ENCODE results near the gene PAPPA2. TPM values are rescaled to one million over a fixed set of nuclear protein-coding genes. Genes with fewer than 3 reads are reported as not detected.
A peak's percentile ranks its signal among the peaks of the same experiment; 100 is the strongest.

PAPPA2 gene
- total and polyA plus RNA-seq, 2 donors (not counting 1 experiment from before 2014, with no cell fraction given), result 0.24 to 4.1 TPM

DNA sequence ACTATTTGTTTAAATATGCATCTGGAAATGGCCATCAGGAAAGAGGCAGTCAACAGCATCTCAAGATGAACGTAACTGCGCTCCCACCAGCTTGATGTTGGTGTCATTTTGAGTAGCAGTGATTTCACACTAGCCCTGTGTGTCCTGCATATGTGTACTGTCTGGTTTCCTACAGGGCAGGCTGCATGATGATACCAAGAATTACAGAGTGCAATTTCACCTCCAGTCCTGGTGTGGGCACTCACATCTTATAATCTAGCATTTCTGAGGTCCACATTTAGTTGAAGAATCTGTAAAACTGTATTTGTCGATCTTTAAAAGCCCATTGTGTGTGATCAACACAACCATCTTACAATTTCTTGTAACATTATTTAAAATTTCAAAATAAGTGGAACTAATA lies 336.4 kb downstream of the PAPPA2 start:
- no peak overlapping the region for H3K27ac ChIP-seq (ENCODE audit: insufficient read depth, low read length)
- H3K9ac ChIP-seq (ENCODE audit: insufficient read depth, low read length), result no peak overlapping the region
- no peak overlapping the region for H3K4me3 ChIP-seq (replicated peaks in 1 of 4; ENCODE audit: control extremely low read depth in 1 of 4, insufficient read depth in 1 of 4, low read depth in 3 of 4, low read length in 4 of 4)
- no peaks in the 10 kb centered on the region for H4K20me1 ChIP-seq (ENCODE audit: control insufficient read depth, extremely low read depth, insufficient read depth, low read length)
- no peaks in the 10 kb centered on the region for H3K79me2 ChIP-seq (ENCODE audit: control insufficient read depth, insufficient read depth, low read length)
- H3K4me1 ChIP-seq (ENCODE audit: control insufficient read depth, extremely low read depth, insufficient read depth, low read length), result no peaks in the 10 kb centered on the region
- TF ChIP-seq, protein P1, sequence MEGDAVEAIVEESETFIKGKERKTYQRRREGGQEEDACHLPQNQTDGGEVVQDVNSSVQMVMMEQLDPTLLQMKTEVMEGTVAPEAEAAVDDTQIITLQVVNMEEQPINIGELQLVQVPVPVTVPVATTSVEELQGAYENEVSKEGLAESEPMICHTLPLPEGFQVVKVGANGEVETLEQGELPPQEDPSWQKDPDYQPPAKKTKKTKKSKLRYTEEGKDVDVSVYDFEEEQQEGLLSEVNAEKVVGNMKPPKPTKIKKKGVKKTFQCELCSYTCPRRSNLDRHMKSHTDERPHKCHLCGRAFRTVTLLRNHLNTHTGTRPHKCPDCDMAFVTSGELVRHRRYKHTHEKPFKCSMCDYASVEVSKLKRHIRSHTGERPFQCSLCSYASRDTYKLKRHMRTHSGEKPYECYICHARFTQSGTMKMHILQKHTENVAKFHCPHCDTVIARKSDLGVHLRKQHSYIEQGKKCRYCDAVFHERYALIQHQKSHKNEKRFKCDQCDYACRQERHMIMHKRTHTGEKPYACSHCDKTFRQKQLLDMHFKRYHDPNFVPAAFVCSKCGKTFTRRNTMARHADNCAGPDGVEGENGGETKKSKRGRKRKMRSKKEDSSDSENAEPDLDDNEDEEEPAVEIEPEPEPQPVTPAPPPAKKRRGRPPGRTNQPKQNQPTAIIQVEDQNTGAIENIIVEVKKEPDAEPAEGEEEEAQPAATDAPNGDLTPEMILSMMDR (conservative IDR thresholded peaks at IDR 0.05 in 1 of 2, IDR thresholded peaks at IDR 0.05 in 1 of 2; ENCODE audit: low read depth in 1 of 2, low read length in 2 of 2), result no peak
- TF ChIP-seq EZH2 (IDR thresholded peaks at IDR 0.05; ENCODE audit: low read length, missing control alignments), result no peak
- no peaks in the 10 kb centered on the region for H3K9me3 ChIP-seq (ENCODE audit: control insufficient read depth, insufficient read depth, low read depth, low read length)
- H3K27me3 ChIP-seq (ENCODE audit: control insufficient read depth, insufficient read depth, low read length), result no peaks in the 10 kb centered on the region
- no peak overlapping the region for H2AFZ ChIP-seq (ENCODE audit: low read length)
- no peak overlapping the region for H3K4me2 ChIP-seq (ENCODE audit: extremely low read depth, insufficient read depth, low read length)
- DNase-seq (ENCODE audit: low read depth in 2 of 2), result no peak
- H3K36me3 ChIP-seq (ENCODE audit: control insufficient read depth, insufficient read depth, low read length), result no peaks in the 10 kb centered on the region

- Histone ChIP-seq H3K4me1 (ENCODE audit: control insufficient read depth, extremely low read depth, insufficient read depth, low read length) (no peaks in the 10 kb centered on the region), H4K20me1 (ENCODE audit: control insufficient read depth, extremely low read depth, insufficient read depth, low read length) (no peaks in the 10 kb centered on the region), H3K27ac (ENCODE audit: insufficient read depth, low read length) (no peak overlapping the region), H3K4me3 (replicated peaks in 1 of 4; ENCODE audit: control extremely low read depth in 1 of 4, insufficient read depth in 1 of 4, low read depth in 3 of 4, low read length in 4 of 4) (no peak overlapping the region), H2AFZ (ENCODE audit: low read length) (no peak overlapping the region), H3K4me2 (ENCODE audit: extremely low read depth, insufficient read depth, low read length) (no peak overlapping the region), H3K36me3 (ENCODE audit: control insufficient read depth, insufficient read depth, low read length) (no peaks in the 10 kb centered on the region), H3K9me3 (ENCODE audit: control insufficient read depth, insufficient read depth, low read depth, low read length) (no peaks in the 10 kb centered on the region), H3K27me3 (ENCODE audit: control insufficient read depth, insufficient read depth, low read length) (no peaks in the 10 kb centered on the region), H3K79me2 (ENCODE audit: control insufficient read depth, insufficient read depth, low read length) (no peaks in the 10 kb centered on the region), H3K9ac (ENCODE audit: insufficient read depth, low read length) (no peak overlapping the region)
- no peak for DNase-seq (ENCODE audit: low read depth in 2 of 2)
- TF ChIP-seq, protein P1 (conservative IDR thresholded peaks at IDR 0.05 in 1 of 2, IDR thresholded peaks at IDR 0.05 in 1 of 2; ENCODE audit: low read depth in 1 of 2, low read length in 2 of 2), result no peak
- no peak for TF ChIP-seq EZH2 (IDR thresholded peaks at IDR 0.05; ENCODE audit: low read length, missing control alignments)
Observed at GRCh38 chr1:176800978-176801513, 338.1 kb downstream of the PAPPA2 start.

GRCh38 chr1:176801514-176802020 lies 338.6 kb downstream of the PAPPA2 start:
- Histone ChIP-seq H3K4me2 (ENCODE audit: extremely low read depth, insufficient read depth, low read length) (no peak overlapping the region), H3K36me3 (ENCODE audit: control insufficient read depth, insufficient read depth, low read length) (no peaks in the 10 kb centered on the region), H4K20me1 (ENCODE audit: control insufficient read depth, extremely low read depth, insufficient read depth, low read length) (no peaks in the 10 kb centered on the region), H3K79me2 (ENCODE audit: control insufficient read depth, insufficient read depth, low read length) (no peaks in the 10 kb centered on the region), H3K4me3 (replicated peaks in 1 of 4; ENCODE audit: control extremely low read depth in 1 of 4, insufficient read depth in 1 of 4, low read depth in 3 of 4, low read length in 4 of 4) (no peak overlapping the region), H3K27ac (ENCODE audit: insufficient read depth, low read length) (no peak overlapping the region), H3K4me1 (ENCODE audit: control insufficient read depth, extremely low read depth, insufficient read depth, low read length) (no peaks in the 10 kb centered on the region), H3K27me3 (ENCODE audit: control insufficient read depth, insufficient read depth, low read length) (no peaks in the 10 kb centered on the region), H3K9ac (ENCODE audit: insufficient read depth, low read length) (no peak overlapping the region), H2AFZ (ENCODE audit: low read length) (no peak overlapping the region), H3K9me3 (ENCODE audit: control insufficient read depth, insufficient read depth, low read depth, low read length) (no peaks in the 10 kb centered on the region)
- TF ChIP-seq, protein P1 (conservative IDR thresholded peaks at IDR 0.05 in 1 of 2, IDR thresholded peaks at IDR 0.05 in 1 of 2; ENCODE audit: low read depth in 1 of 2, low read length in 2 of 2), result no peak
- no peak for TF ChIP-seq EZH2 (IDR thresholded peaks at IDR 0.05; ENCODE audit: low read length, missing control alignments)
- peak in 1 of 2 donors; percentile 3 for DNase-seq (ENCODE audit: low read depth in 2 of 2)

Measured in fibroblast of lung (primary cell).